Activated CD4-positive, alpha-beta T cell treated with anti-CD3 and anti-CD28 coated beads, Interleukin-2, Interleukin-4, amounts not matched to agents 100 ng/mL and 50 ng/mL, durations not matched to agents 16 hours and 8 hours (primary cell): ENCODE results near the gene OSBPL9.
"Not testable (repeated sequence)": the region's sequence is repeated elsewhere in the genome, so short reads cannot be mapped to it uniquely, and the experiment has no call there.

Experiments used
- DNase-seq: peaks from one replicate; pipeline ENCODE4 v3.0.0-alpha.2; 2020; ENCODE audit warnings: low spot score

Gene OSBPL9

DNA sequence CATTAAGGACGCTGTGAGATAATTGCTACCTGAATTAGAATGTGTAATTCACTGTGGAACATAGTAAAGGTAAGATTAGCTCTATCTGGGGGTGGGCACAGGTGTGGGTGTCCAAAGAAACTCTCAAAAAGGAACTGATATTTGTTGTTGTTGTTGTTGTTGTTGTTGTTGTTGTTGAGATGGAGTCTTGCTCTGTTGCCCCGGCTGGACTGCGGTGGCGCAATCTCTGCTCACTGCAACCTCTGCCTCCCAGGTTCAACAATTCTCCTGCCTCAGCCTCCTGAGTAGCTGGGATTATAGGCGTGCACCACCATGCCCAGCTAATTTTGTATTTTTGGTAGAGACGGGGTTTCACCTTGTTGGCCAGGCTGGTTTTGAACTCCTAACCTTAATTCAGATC lies 6.8 kb upstream of the OSBPL9 start:
- DNase-seq: not testable (repeated sequence)

DNA sequence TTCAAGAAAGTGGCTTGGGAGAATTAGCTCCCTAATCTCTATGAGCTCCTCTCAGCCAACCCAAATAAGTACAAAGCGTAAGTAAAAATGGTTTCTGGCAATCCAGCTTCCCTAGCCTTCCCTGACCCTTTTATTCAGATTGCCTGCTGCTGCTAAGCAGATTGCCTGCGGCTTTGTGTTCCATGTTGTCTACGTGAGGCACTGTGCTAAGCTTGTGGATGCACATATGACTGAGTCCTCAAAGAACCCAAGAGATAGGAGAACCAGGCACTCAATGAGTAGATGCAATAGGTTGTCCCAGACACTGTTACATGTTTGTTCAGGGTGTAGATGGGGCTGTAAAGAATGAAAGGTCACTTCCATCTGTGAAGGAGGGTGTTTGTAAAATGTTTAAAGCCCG lies 6.3 kb upstream of the OSBPL9 start:
- no peak for DNase-seq

DNA sequence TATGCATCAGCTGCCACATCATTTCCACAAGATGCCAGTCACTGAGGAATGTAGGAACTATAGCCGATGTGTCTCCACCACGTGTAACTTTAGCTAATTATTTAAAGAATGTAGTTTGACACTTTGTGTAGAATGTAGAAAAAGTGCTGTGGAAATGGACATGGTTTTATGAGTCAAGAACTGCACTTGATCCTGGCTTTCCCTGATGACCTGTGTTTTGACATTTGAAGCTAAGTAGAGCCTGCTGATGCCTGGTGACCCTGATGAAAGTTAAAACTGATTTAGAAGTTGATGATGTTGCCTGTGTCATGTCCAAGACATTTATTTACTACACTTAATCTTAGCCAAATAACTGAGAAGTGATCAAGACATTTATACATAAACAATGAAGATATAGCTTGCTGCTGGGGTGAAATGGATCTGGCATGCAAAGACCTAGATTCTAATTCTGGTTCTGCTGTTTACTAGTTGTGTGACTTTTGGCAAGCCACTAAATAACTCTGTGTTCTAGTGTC lies 4.4 kb upstream of the OSBPL9 start:
- DNase-seq: no peak

DNA sequence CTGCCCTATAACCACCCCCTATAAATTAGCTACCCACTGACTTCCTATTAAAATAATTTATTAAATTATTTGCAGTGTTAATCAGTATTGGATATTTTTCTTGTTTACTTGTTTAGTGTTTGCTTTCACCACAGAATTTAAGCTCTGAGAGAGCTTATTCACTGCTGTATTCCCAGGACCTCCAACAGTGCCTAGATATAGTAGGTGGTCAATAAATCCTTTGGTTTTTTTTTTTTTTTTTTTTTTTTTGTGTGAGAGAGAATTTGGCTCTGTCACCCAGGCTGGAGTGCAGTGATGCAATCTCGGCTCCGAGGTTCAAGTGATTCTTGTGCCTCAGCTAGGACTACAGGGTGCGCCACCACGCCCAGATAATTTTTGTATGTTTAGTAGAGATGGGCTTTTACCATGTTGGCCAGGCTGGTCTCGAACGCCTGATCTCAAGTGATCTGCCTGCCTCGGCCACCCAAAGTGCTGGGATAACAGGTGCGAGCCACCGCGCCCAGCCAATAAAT lies 1.1 kb upstream of the OSBPL9 start:
- no peak for DNase-seq

DNA sequence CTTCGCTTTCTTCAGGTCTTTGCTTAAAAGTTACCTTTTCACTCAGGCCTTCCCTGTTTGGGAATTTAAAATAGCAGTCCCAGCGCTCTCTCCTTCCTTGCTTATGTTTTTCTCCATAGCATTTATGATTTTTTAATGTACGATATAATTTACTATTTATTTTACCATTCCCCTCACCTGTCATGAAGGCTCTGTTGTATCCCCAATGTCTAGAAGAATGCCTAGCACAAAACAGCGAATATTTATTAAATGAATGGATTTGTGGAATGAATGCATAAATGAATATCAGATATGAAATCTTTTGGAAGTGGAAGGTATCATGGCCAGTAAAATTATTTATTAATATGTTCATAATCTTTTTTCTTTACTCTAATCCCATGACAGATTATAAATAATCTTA lies 402 bp upstream of the OSBPL9 start:
- DNase-seq: no peak

DNA sequence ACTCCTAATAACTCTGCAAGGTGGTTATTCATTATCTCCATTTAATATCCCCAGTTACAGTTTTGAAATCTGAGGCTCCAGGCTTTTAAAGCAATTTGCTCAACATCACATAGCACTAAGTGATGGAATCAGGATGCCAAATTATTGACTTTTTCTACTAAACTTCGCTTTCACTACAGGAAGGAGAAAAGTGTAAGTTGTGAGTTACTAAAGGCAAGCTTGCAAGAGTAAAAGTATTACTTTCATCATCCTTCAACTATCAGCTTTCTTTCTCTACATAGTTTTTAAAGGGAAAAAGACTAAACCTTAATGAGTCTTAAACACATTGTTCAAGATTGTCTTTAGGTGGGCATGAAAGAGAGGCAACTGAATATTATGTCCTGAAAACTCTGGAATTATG lies 1.8 kb downstream of the OSBPL9 start:
- no peak for DNase-seq

DNA sequence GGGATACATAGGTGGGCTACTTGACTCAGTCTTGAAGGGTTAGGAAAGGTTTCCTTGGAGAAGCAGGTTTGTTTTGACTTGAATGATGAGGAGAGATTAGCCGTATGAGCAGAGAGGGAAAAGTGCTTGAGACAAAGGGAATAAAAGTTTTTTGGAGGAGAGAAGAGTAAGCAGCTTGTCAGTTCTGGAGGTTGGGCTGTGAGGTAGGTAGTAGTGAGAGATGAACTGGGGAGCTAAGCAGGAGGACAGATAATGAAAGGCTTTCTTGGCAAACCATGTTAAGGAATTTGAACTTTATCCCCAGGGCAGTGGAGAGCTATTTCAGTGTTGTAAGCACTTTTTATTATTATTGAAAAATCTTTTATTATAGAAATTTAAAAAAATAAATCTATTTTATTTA lies 3.6 kb downstream of the OSBPL9 start:
- no peak for DNase-seq

DNA sequence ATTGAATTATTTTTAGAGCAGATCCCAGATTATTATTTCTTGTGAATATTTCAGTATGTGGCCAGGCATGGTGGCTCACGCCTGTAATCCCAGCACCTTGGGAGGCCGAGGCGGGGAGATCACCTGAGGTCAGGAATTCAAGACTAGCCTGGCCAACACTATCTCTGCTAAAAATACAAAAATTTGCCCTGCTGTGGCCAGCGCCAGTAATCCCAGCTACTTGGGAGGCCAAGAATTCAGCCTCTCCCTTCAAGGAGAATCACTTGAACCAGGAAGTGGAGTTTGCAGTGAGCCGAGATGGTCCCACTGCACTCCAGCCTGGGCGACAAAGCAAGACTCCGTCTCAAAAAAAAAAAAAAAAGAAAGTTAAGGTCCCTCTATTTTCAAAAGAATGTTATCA lies 4.3 kb downstream of the OSBPL9 start:
- DNase-seq: no peak

DNA sequence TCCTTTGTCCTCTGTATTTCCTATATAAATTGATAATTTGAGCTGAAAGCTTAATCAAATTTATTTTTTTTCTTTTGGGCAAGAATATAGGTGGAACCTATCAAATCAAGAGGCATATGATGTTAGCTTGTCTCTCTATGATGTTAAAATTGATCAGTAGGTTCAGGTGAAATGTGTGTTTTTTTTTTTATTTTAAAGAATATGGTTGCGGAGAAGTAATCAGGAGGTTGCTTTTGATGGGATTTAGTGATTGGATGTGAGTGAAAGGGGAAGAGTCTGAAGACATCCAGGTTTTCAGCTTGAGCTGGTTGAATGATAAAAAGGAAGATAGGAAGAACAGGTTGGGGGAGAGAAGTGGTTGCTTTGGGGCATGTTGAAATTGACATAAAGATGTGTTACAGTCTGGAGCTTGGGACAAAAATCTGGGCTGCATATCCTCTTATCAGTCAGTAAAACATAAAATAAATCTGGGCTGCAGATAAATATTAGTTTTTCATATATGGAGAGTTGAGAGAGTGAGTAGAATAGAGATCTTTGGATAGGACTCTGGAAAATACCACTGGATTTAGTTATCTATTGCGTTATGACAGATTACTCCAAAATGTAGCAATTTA lies 5.1 kb downstream of the OSBPL9 start:
- no peak for DNase-seq

DNA sequence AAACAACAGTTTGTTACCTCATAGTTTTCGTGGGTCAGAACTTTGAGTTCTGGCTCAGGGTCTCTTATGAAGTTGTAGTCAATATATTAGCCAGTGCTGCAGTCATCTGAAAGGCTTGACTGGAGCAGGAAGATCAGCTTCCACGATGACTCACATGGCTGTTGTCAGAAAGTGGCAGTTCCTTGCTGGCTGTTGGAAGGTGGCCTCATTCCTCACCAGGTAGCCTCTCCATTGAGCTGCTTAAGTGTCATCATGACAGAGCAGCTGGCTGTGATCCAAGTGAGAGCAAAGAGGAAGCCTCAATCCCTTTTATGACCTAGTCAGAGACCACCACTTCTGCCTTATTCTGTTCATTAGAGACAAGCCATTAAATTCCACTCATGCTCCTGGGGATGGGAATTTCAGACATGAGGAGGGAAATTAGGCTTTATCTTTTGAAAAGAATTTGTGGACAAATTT lies 5.6 kb downstream of the OSBPL9 start:
- DNase-seq: no peak

DNA sequence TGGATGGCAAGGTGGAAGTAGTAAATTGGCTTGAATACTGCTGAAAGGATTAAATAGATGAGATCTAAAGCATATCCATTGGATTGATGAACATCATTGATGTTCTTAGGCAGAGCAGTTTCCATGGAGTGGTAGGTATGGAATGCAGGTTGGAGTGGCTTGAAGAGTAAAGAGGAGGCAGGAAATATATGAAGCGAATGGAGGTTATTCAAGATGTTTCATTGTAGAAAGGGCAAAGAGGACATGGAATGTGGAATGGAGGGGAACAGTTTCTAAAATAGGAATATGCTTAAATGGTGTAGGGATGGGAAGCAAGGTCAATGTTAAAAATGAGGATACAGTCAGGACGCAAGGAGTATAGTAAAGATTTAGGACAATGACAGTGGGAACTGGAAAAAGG lies 6.1 kb downstream of the OSBPL9 start:
- no peak for DNase-seq

DNA sequence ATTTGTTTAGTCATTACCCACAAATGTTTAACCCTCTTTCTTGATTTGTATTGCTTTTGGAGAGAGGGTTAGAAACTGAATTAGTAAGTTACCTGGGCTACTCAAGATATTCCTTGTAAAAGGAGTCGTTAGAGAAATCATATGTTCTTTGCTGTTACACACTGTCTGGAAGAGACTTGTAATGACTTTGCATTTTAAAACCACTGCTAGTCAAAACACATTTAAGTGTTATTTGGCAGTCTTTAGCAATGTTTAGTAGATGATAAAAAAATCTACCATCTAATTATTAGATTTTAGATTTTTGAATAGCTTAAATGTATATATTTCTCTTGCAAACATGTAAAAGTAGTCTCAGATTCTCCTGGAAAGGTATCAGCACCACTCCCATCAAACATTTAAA lies 6.6 kb downstream of the OSBPL9 start:
- no peak for DNase-seq

DNA sequence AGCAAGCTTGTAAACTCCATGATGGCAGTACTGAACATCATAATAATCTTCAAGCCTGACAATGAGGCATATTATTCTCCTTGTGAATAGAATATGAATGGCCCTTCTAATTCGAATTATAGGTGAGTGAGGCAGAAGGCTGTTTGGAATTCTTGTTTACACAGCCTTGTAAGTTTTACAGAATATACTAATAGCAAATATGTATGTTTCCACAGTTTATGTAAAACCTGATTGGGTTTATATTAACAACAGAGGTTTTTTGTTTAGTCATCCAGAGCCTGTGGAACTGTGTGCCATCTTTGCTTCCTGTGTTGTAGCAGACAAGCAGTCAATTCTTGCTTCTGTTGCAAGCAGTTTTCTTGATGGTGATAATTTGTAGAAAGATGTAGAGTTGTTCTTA lies 8.0 kb downstream of the OSBPL9 start:
- DNase-seq: peak; percentile 18

DNA sequence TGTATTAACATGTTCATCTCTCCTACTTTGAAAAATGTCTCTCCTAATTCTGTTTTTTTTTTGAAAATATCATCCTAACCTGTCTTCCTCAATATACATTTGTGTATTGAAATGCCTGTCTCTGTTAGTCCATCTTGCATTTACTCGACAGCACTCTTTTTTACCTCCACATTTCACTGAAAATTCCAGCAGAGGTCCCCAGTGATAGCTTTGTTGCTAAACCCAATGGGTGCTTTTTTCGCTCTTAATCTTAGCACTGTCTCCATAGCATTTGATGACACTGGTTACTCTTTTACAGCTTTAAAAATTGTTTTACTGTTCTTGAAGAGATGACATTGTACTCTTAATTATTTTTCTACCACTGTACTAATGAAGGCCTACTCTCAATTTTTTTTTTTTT lies 10.8 kb downstream of the OSBPL9 start:
- no peak for DNase-seq

DNA sequence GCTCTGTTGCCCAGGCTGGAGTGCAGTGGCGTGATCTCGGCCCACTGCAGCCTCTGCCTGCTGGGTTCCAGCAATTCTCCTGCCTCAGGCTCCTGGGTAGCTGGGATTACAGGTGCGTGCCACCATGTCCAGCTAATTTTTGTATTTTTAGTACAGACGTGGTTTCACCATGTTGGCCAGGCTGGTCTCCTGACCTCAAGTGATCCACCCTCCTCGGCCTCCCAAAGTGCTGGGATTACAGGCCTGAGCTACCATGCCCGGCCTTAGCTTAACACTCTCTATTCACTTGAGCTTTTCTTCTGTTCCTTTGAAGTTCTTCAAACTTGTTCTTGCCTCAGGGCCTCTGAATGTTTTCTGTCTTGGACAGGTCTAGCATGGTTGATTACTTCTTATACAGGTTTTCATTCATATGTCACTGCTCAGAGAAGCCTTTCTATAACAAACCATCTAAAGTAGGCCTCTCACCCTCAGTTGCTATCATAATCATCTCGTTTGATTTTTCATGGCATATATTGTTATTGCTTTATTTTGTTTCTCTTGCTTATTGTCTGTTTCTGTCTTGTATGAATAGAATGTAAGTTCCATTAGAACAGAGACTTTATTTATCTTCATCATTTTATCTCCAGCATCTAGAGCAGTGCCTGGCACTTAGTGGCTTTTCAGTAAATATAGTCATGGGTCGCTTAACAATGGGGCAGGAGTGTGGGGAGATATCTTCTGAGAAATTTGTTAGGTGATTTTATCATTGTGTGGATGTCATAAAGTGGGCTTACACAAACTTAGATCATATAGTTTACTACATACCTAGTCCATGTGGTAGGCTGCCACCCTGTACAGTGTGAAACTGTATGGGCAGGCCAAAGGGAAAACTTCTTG lies 12.1 kb downstream of the OSBPL9 start:
- no peak for DNase-seq

DNA sequence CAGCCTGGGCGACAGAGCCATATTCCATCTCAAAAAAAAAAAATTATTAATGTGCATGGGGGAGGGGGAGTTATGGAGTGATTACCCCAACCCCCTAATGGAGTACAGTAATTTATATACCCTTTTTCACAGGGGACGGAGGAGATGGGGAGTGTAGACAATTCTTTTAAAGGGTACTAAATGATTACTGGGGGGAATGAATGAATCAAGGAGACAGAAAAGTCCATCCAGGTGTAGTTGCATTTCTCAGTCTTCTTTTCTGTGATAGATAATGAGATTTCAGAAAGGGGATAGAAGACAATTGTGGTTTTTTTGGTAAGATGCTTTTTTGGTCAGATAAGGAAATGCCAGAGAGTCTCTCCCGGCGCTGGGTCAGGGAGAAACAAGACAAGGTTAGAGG lies 13.0 kb downstream of the OSBPL9 start:
- DNase-seq: no peak

DNA sequence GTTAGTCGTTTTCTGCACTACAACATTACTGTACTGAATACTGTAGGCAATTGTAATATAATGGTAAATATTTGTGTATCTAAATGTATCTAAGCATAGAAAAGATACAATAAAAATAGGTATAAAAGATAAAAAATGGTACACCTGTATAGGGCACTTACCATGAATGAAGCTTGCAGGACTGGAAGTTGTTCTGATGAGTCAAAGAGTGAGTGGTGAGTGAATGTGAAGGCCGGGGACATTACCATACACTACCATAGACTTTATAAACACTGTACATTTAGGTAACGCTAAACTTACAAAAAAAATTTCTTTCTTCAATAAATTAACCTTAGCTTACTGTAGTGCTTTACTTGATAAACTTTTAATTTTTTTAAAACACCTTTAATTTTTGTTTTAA lies 13.5 kb downstream of the OSBPL9 start:
- no peak for DNase-seq

DNA sequence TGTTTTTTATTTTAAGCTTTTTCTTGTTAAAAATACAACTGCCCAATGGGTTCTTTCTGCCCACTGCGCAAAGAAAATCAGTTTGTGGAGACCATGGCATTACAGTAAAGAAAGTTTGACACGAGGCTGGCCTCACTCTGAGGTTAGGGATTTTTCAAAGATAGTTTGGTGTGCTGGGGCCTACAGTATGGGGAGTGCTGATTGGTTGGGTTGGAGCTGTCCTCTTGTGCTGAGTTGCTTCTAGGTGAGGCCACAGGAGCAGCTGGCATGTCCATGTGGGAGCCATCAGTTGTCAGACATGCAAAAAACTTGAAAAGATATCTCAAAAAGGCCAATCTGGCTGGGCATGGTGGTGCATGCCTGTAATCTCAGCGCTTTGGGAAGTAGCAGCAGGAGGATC lies 14.0 kb downstream of the OSBPL9 start:
- DNase-seq: no peak

DNA sequence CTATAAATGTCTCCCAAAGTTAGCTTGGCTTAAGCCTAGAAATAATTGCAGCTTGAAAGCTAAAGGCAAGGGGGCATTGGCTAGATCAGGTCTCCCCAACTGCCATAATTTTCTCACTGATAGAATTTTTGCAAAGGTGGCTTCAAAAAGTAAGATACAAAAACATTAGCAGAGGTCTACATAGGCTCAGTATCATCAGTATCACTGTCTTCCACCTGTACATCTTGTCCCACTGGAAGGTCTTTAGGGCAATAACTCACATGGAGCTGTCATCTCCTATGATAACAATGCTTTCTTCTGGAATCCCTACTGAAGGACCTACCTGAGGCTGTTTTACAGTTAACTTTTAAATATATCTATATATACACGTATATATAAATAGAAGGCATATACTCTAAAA lies 14.9 kb downstream of the OSBPL9 start:
- no peak for DNase-seq

DNA sequence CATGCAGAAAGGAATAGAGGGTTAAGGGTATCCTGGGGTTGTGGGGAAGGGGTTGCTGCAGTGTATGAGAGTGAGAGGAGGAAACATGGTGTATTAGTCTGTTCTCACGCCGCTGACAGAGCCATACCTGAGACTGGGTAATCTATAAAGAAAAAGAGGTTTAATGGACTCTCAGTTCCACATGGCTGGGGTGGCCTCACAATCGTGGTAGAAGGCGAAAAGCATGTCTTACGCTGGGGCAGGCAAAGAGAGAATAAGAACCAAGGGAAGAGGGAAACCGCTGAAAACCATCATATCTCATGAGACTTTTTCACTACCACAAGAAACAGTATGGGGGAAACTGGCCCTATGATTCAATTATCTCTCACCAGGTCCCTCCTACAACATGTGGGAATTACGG lies 17.7 kb downstream of the OSBPL9 start:
- DNase-seq: no peak

DNA sequence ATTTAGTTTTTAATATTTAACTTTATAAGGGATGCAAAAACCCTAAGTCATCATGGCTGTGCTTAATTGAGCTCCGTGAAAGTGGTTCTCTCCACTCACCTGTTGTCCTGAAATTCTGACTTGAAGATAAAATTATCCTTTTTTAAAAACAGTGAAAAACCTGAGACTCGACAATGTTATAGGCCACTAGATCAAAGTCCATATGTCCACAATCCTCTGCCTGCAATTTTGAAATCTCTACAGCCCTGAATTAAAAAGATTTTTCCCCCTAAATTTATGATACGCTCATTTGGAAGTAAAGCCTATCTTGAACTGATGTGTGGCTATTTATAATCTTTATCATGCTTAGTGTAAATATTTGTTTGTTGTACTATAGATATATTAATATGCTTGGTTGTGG lies 18.7 kb downstream of the OSBPL9 start:
- no peak for DNase-seq

DNA sequence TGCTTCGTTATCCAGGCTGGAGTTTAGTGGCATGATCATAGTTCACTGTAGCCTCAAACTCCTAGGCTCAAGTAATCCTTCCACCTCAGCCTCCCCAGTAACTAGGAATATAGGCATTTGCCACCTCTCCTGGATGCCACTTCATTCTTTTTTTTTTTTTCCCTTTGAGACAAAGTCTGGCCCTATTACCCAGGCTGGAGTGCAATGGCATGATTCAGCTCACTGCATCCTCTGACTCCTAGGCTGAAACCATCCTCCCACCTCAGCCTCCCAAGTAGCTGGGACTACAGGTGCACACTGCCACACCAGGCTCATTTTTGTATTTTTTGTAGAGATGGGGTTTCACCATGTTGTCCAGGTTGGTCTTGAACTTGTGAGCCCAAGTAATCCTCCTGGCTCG lies 19.3 kb downstream of the OSBPL9 start:
- no peak for DNase-seq

DNA sequence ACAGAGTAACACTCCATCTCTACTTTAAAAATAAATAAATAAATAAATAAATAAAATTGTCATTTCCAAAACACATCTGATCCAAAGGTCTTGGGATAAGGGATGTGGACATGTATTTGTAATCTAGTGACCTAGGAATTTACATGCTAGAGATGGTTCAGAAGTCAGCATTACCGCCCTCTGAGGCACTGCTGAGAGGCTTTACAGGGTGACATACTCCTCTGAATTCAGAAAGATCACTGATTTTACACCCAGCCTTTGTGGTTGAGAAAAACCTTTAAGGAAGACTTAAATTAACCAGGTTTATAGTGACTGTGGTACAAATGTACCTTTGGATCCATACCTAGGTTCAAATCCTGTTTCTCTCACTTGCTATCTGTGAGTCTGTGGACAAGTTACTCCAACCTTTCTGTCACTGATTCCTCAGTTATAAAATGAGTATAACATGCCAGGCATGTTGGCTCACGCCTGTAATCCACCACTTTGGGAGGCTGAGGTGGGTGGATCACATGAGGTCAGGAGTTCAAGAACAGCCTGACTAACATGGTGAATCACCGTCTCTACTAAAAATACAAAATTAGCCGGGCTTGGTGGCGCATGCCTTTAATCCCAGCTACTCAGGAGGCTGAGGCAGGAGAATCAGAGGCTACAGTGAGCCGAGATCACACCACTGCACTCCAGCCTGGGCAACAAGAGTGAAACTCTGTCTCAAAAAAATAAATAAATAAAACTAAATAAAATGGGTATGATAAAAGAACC lies 20.1 kb downstream of the OSBPL9 start:
- DNase-seq: no peak
